Keratinocyte (primary cell): Measurements from ENCODE around the gene KCNN3. TPM values are rescaled to one million over a fixed set of nuclear protein-coding genes. Genes with fewer than 3 reads are reported as not detected.

Experiments
- DNase-seq: peaks from one replicate; pipeline ENCODE4 v3.0.0-alpha.2; 2011; ENCODE audit warnings: low read depth, missing footprints, low spot score
- FAIRE-seq: peaks from 2 replicates; lab custom pipeline; 2011; peaks lifted over from hg19 to GRCh38; lab: Jason Lieb, UNC
- H2AFZ ChIP-seq: 2 replicates; pipeline ENCODE4 v1.6.0; 2012; ENCODE audit warnings: low read length, control low read depth, inconsistent platforms; ENCODE audit not compliant: control insufficient read depth
- H3K27ac ChIP-seq: 2 replicates; pipeline ENCODE4 v1.5.1; 2011; ENCODE audit warnings: low read length; ENCODE audit not compliant: control insufficient read depth, insufficient read depth
- H3K27me3 ChIP-seq: 3 replicates; pipeline ENCODE4 v1.6.0; 2011; ENCODE audit warnings: low read length; ENCODE audit not compliant: control insufficient read depth, insufficient read depth; ENCODE audit errors: extremely low read depth
- H3K36me3 ChIP-seq, 2 experiments: 2 replicates in 1 of 2; 3 replicates in 1 of 2; pipeline ENCODE4 v1.5.1; 2011; ENCODE audit warnings: low read length in 2 of 2, mild to moderate bottlenecking in 1 of 2; ENCODE audit not compliant: control insufficient read depth in 2 of 2, insufficient read depth in 2 of 2; ENCODE audit errors: extremely low read depth in 1 of 2
- H3K4me1 ChIP-seq: 3 replicates; pipeline ENCODE4 v1.5.1; 2011; ENCODE audit warnings: low read length; ENCODE audit not compliant: control insufficient read depth, insufficient read depth; ENCODE audit errors: extremely low read depth
- H3K4me2 ChIP-seq: 3 replicates; pipeline ENCODE4 v1.6.0; 2011; ENCODE audit warnings: low read depth, low read length; ENCODE audit not compliant: control insufficient read depth, insufficient read depth; ENCODE audit errors: extremely low read depth
- H3K4me3 ChIP-seq, 3 experiments: fragments of 200-600 bp in 1 of 3; sonication (generic) in 1 of 3; 2 replicates in 2 of 3; 3 replicates in 1 of 3; pipeline ENCODE4 v1.5.1; 2011 to 2016; ENCODE audit warnings: low read length in 3 of 3, mild to moderate bottlenecking in 3 of 3, control low read depth in 2 of 3, inconsistent platforms in 1 of 3, low read depth in 1 of 3, mixed read lengths in 1 of 3, mixed run types in 1 of 3, moderate library complexity in 1 of 3; ENCODE audit not compliant: control insufficient read depth in 2 of 3, insufficient read depth in 2 of 3; ENCODE audit errors: extremely low read depth in 1 of 3
- H3K79me2 ChIP-seq: 2 replicates; pipeline ENCODE4 v1.6.0; 2012; ENCODE audit warnings: low read length; ENCODE audit not compliant: control insufficient read depth, insufficient read depth
- H3K9ac ChIP-seq: 3 replicates; pipeline ENCODE4 v1.6.0; 2011; ENCODE audit warnings: low read length; ENCODE audit not compliant: control insufficient read depth, insufficient read depth; ENCODE audit errors: extremely low read depth
- H3K9me1 ChIP-seq: 3 replicates; pipeline ENCODE4 v1.6.0; 2011; ENCODE audit warnings: low read length; ENCODE audit not compliant: control insufficient read depth, insufficient read depth; ENCODE audit errors: extremely low read depth
- H3K9me3 ChIP-seq: 2 replicates; pipeline ENCODE4 v1.5.1; 2012; ENCODE audit warnings: low read depth, low read length; ENCODE audit not compliant: control insufficient read depth
- H4K20me1 ChIP-seq: 3 replicates; pipeline ENCODE4 v1.6.0; 2011; ENCODE audit warnings: low read length; ENCODE audit not compliant: control insufficient read depth, insufficient read depth; ENCODE audit errors: extremely low read depth
- EZH2 ChIP-seq: IDR thresholded peaks from one replicate; pipeline ENCODE4 v1.6.1; 2012; ENCODE audit warnings: inconsistent platforms, mild to moderate bottlenecking, low read length, moderate library complexity
- dilution Hi-C: fragments of 300-500 bp; cut with MboI; formaldehyde crosslinking; loops from one replicate; pipeline ENCODE4 v1.7.0; 2020; ENCODE audit warnings: low sequenced_read_pairs; ENCODE audit not compliant: extremely low pct_ligation_motif_present
- polyA plus RNA-seq, 5 experiments: library from polyadenylated mRNA; depleted of rRNA in 3 of 5; stranded (reverse) in 3 of 5; stranded (forward) in 1 of 5; unstranded in 1 of 5; fragments of >200 nt; gene quantifications; 1 replicate in 1 of 5; 2 replicates in 3 of 5; 3 replicates in 1 of 5; pipeline versions ENCODE4 v1.2.1 to v1.2.3, GENCODE V29; 2011 to 2012; ENCODE audit warnings: missing spikeins in 2 of 5, low read depth in 1 of 5, low replicate concordance in 1 of 5
- TF ChIP-seq, protein P1 (sequence below), 3 experiments: IDR thresholded peaks in 1 of 3; conservative IDR thresholded peaks in 1 of 3; optimal IDR thresholded peaks in 1 of 3; 2 replicates in 2 of 3; 3 replicates in 1 of 3; pipeline versions ENCODE3 to v1.5.1; 2011; ENCODE audit warnings: low read length in 3 of 3, mild to moderate bottlenecking in 3 of 3, moderate library complexity in 2 of 3, control low read depth in 1 of 3, inconsistent platforms in 1 of 3; ENCODE audit not compliant: insufficient read depth in 2 of 3; ENCODE audit errors: extremely low read depth in 1 of 3

KCNN3 gene
- polyA plus RNA-seq, 1 donor (not counting 4 experiments of a cell fraction or from before 2014, with no cell fraction given), result 0.05 TPM

- dilution Hi-C loops, result no loop called here
- Histone ChIP-seq H3K27me3 (peaks cover 36% of the 10 kb centered on the region), H3K9ac (no peak overlapping the region), H2AFZ (no peak overlapping the region), H3K4me2 (no peak overlapping the region), H3K79me2 (no peaks in the 10 kb centered on the region), H3K9me1 (no peaks in the 10 kb centered on the region), H4K20me1 (no peaks in the 10 kb centered on the region), H3K36me3 (no peaks in the 10 kb centered on the region), H3K4me1 (no peaks in the 10 kb centered on the region), H3K4me3 (no peak overlapping the region), H3K27ac (no peak overlapping the region), H3K9me3 (no peaks in the 10 kb centered on the region)
- FAIRE-seq (no peak), DNase-seq (no peak)
- TF ChIP-seq, protein P1, sequence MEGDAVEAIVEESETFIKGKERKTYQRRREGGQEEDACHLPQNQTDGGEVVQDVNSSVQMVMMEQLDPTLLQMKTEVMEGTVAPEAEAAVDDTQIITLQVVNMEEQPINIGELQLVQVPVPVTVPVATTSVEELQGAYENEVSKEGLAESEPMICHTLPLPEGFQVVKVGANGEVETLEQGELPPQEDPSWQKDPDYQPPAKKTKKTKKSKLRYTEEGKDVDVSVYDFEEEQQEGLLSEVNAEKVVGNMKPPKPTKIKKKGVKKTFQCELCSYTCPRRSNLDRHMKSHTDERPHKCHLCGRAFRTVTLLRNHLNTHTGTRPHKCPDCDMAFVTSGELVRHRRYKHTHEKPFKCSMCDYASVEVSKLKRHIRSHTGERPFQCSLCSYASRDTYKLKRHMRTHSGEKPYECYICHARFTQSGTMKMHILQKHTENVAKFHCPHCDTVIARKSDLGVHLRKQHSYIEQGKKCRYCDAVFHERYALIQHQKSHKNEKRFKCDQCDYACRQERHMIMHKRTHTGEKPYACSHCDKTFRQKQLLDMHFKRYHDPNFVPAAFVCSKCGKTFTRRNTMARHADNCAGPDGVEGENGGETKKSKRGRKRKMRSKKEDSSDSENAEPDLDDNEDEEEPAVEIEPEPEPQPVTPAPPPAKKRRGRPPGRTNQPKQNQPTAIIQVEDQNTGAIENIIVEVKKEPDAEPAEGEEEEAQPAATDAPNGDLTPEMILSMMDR (optimal IDR thresholded peaks at IDR 0.05 in 1 of 3, IDR thresholded peaks at IDR 0.05 in 1 of 3, conservative IDR thresholded peaks at IDR 0.05 in 1 of 3; ENCODE audit: extremely low read depth in 1 of 3, insufficient read depth in 2 of 3, low read length in 3 of 3), result no peak
- TF ChIP-seq EZH2, result no peak
Observed at GRCh38 chr1:154845174-154845573, 24.9 kb downstream of the KCNN3 start.

- H3K9me3 ChIP-seq, result no peaks in the 10 kb centered on the region
- H3K4me2 ChIP-seq, result no peak overlapping the region
- no peaks in the 10 kb centered on the region for H3K36me3 ChIP-seq
- DNase-seq, result no peak
- no peak overlapping the region for H3K9ac ChIP-seq
- no peaks in the 10 kb centered on the region for H4K20me1 ChIP-seq
- dilution Hi-C loops, result no loop called here
- H2AFZ ChIP-seq, result no peak overlapping the region
- H3K4me3 ChIP-seq, result no peak overlapping the region
- H3K9me1 ChIP-seq, result no peaks in the 10 kb centered on the region
- H3K4me1 ChIP-seq, result no peaks in the 10 kb centered on the region
- TF ChIP-seq, protein P1 (optimal IDR thresholded peaks at IDR 0.05 in 1 of 3, IDR thresholded peaks at IDR 0.05 in 1 of 3, conservative IDR thresholded peaks at IDR 0.05 in 1 of 3; ENCODE audit: extremely low read depth in 1 of 3, insufficient read depth in 2 of 3, low read length in 3 of 3), result no peak
- no peak for TF ChIP-seq EZH2
- H3K27me3 ChIP-seq, result peaks cover 38% of the 10 kb centered on the region
- H3K27ac ChIP-seq, result no peak overlapping the region
- no peak for FAIRE-seq
- H3K79me2 ChIP-seq, result no peaks in the 10 kb centered on the region
Observed at GRCh38 chr1:154844297-154844681, 25.8 kb downstream of the KCNN3 start.
